22Rv1 (cell line): ENCODE measurements around the gene UBE2U.

Experiments
- CTCF ChIP-seq: fragments of 450-650 bp; IDR thresholded peaks from 2 replicates; pipeline ENCODE4 v1.5.1; 2017; ENCODE audit warnings: mild to moderate bottlenecking
- ZFX ChIP-seq: fragments of 450-650 bp; IDR thresholded peaks from 2 replicates; pipeline ENCODE4 v1.6.1; 2017; ENCODE audit warnings: antibody characterized with exemption, borderline replicate concordance

GRCh38 chr1:64161357-64161941 is 42.0 kb upstream of the UBE2U start:
- TF ChIP-seq CTCF (no peak), ZFX (no peak)
